DND-41 (cell line): ENCODE measurements around the gene PROK2.

Experiments
- EZH2 ChIP-seq: IDR thresholded peaks from 3 replicates; pipeline ENCODE4 v1.6.1; 2012; ENCODE audit warnings: borderline replicate concordance, low read depth, mild to moderate bottlenecking, moderate library complexity, low read length, inconsistent platforms; ENCODE audit not compliant: severe bottlenecking
- TF ChIP-seq, protein P1 (sequence below): IDR thresholded peaks from 2 replicates; pipeline ENCODE4 v1.5.1; 2012; ENCODE audit warnings: borderline replicate concordance, low read length, moderate library complexity, mild to moderate bottlenecking; ENCODE audit not compliant: poor library complexity, severe bottlenecking; ENCODE audit errors: extremely low read depth

DNA sequence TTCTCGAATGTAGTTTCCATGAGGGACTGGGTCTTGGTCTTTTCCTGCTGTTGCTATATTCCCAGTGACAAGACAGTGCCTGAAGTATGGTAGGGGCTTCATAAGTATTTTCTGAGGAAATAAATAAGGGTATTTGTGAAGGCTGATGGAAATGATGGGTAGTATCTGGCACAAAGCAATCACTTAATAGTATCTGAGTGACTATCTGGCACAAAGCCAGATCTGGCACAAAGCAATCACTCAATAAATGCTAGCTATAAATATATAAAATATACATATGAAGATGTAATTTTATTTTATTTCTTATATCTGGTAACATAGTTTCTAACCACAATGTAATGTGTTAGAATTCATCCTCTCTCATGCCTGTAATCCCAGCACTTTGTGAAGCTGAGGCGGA is 20.7 kb upstream of the PROK2 start:
- TF ChIP-seq, protein P1, sequence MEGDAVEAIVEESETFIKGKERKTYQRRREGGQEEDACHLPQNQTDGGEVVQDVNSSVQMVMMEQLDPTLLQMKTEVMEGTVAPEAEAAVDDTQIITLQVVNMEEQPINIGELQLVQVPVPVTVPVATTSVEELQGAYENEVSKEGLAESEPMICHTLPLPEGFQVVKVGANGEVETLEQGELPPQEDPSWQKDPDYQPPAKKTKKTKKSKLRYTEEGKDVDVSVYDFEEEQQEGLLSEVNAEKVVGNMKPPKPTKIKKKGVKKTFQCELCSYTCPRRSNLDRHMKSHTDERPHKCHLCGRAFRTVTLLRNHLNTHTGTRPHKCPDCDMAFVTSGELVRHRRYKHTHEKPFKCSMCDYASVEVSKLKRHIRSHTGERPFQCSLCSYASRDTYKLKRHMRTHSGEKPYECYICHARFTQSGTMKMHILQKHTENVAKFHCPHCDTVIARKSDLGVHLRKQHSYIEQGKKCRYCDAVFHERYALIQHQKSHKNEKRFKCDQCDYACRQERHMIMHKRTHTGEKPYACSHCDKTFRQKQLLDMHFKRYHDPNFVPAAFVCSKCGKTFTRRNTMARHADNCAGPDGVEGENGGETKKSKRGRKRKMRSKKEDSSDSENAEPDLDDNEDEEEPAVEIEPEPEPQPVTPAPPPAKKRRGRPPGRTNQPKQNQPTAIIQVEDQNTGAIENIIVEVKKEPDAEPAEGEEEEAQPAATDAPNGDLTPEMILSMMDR, result no peak
- no peak for TF ChIP-seq EZH2
